ENCODE data around the gene YPEL2. TPM values are rescaled to one million over a fixed set of nuclear protein-coding genes. Genes with fewer than 3 reads are reported as not detected.
A peak's percentile ranks its signal among the peaks of the same experiment; 100 is the strongest.

Gene YPEL2
- total and polyA plus RNA-seq, 2 of the 13 experiments (the other 11 are each of a cell fraction or from before 2014, with no cell fraction given), result 8.5 to 21.1 TPM

DNA sequence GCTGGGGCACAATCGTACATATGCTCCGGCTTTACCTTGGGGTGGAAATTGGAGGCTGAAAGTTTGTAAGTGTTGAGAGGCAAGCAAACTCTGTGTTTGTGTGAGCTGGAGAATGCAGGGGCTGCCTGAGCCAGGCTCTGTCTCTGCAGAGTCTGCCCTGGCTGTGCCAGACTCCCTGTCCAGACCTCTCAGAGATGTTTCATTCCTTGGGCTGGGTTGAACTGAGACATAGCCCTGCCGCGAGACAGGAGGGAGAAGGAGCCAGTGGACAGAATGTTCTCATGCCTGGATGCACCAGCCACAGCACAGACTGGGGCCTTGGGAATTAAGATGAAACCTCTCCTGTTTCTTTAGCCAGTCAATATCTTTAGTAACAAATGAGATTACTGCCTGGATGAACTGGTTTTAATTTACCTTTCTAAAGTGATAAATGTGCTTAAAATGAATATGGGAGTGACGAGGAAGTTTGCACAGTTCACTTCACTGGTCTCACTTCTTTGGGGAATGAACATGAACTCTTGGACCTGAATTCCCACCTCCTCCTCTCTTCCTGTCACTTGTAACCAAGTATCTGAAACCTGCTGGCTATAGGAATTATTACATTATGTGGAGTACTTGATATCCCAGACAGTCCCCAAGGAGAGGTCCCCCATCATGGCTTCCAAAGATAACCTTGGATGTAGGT lies 40.1 kb downstream of the YPEL2 start (continued):
- 0 out of 2 replicates have a peak, but pooled peaks have one; percentile 5 for TF ChIP-seq RARA (CRISPR knock-in tag; IDR thresholded peaks at IDR 0.05)
- TF ChIP-seq, protein P1, sequence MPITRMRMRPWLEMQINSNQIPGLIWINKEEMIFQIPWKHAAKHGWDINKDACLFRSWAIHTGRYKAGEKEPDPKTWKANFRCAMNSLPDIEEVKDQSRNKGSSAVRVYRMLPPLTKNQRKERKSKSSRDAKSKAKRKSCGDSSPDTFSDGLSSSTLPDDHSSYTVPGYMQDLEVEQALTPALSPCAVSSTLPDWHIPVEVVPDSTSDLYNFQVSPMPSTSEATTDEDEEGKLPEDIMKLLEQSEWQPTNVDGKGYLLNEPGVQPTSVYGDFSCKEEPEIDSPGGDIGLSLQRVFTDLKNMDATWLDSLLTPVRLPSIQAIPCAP (CRISPR knock-in tag; IDR thresholded peaks at IDR 0.05; ENCODE audit: low read depth), result no peak
- TF ChIP-seq STAG1 (CRISPR knock-in tag; IDR thresholded peaks at IDR 0.05), result no peak
- TF ChIP-seq ZNF709 (CRISPR knock-in tag; IDR thresholded peaks at IDR 0.05), result 0 out of 2 replicates have a peak, but pooled peaks have one; percentile 23
- TF ChIP-seq RNF2 (conservative IDR thresholded peaks at IDR 0.05; ENCODE audit: low read depth), result no peak
- TF ChIP-seq GATAD2A (CRISPR knock-in tag; IDR thresholded peaks at IDR 0.05), result peak; percentile 18; the same call in 1 of the 2 replicates
- TF ChIP-seq DR1 (CRISPR knock-in tag; IDR thresholded peaks at IDR 0.05), result no peak

DNA sequence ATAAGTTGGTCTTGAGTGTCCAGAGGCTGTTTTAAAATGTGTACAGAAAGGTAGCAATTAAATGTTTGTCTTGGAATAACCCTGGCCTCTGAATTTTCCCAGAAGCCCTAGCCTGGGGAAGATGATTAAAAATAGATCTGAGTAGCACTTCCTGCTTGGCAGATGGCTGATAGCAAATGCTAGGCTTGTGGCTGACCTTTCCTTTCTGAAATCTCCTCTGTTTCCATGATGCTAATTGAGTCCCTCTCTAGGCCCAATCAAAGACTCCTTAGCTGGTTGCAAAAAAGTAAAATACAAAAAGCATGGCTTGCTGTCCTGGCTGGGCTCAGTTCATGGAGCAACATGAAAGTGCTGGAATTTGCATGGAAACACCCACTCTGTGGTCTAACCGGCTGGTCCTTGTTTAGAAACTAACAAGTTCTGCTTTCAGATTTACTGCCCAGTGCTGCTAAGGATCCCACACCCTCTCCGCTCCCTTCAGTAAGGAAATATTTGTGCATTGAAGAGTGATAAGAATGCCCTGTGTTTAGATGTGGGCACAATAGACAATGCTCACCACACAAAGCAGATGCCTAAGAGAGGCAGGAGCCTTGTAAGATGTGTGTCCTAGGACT lies 40.8 kb downstream of the YPEL2 start:
- DNase-seq (ENCODE audit: low spot score) (no peak), ATAC-seq (no peak), FAIRE-seq (no peak)
- in situ Hi-C loops (cut with HindIII; ENCODE audit: extremely low pct_ligation_motif_present, low pct_unique_long_range_greater_than_20kb), result no loop called here
- CTCF ChIA-PET (ENCODE audit: low intra/inter-chr PET ratio, low total read pairs), result no interaction called here
- Histone ChIP-seq H4K20me1 (ENCODE audit: insufficient read depth, low read length) (no peaks in the 10 kb centered on the region), H3K79me2 (ENCODE audit: insufficient read depth, low read length) (peaks cover 7% of the 10 kb centered on the region), H3K4me1 (ENCODE audit: insufficient read depth, low read length) (peaks cover 76% of the 10 kb centered on the region), H3K4me3 (replicated peaks in 1 of 3; ENCODE audit: insufficient read depth in 1 of 3, low read depth in 2 of 3, low read length in 3 of 3) (no peak overlapping the region), H2AFZ (ENCODE audit: low read length) (no peak overlapping the region), H3K27ac (ENCODE audit: extremely low read length, insufficient read depth, low read length) (no peak overlapping the region), H3K4me2 (ENCODE audit: low read depth, low read length) (0 out of 2 replicates have a peak overlapping the region, but pooled peaks have one; percentile 13), H3K36me3 (replicated peaks in 1 of 2; ENCODE audit: control insufficient read depth in 1 of 2, insufficient read depth in 2 of 2, low read length in 2 of 2) (no peaks in the 10 kb centered on the region; a peak in 2 of 5 replicates), H3K9ac (ENCODE audit: insufficient read depth, low read depth, low read length) (no peak overlapping the region), H3K9me3 (ENCODE audit: low read length) (no peaks in the 10 kb centered on the region), H3K27me3 (ENCODE audit: control insufficient read depth in 1 of 2, insufficient read depth in 2 of 2, low read length in 2 of 2) (no peaks in the 10 kb centered on the region)
- no TSS peak for BruUV-seq (replicated peaks)
- intact Hi-C loops (cut with micrococcal nuclease; ENCODE audit: unreplicated experiment), result loop anchor here (1.0 kb wide), 1 partner anchor 48 kb away; no protein-coding TSS in a partner anchor
- no peak for TF ChIP-seq ZNF296 (CRISPR knock-in tag; conservative IDR thresholded peaks at IDR 0.05)
- 0 out of 2 replicates have a peak, but pooled peaks have one; percentile 10 for TF ChIP-seq SALL1 (CRISPR knock-in tag; IDR thresholded peaks at IDR 0.05)
- 89% methylated on average over 2 of the region's 2 CpGs for WGBS (ENCODE audit: low lambda C conversion rate)
- POLR2A ChIA-PET, result no interaction called here
